OCI-LY1 (cell line): ENCODE data around the gene PCIF1.

Source experiments
- H2AFZ ChIP-seq: fragments of 200-600 bp; sonication (generic), shearing (Covaris generic); 2 replicates; pipeline ENCODE4 v1.6.0; 2014; ENCODE audit warnings: antibody characterized with exemption, mild to moderate bottlenecking, low read length
- H3F3A ChIP-seq: fragments of 200-600 bp; sonication (generic), shearing (Covaris generic); 2 replicates; pipeline ENCODE4 v1.6.0; 2014; ENCODE audit warnings: mild to moderate bottlenecking, antibody characterized with exemption, low read length, moderate library complexity; ENCODE audit not compliant: insufficient read depth
- H3K27ac ChIP-seq: fragments of 200-600 bp; sonication (generic); 2 replicates; pipeline ENCODE4 v1.5.1; 2014; ENCODE audit warnings: low read length, mixed run types, mild to moderate bottlenecking, low read depth; ENCODE audit not compliant: poor library complexity, severe bottlenecking
- H3K27me3 ChIP-seq: fragments of 200-600 bp; sonication (generic); 2 replicates; pipeline ENCODE4 v1.6.0; 2014; ENCODE audit warnings: antibody characterized with exemption, mild to moderate bottlenecking, low read length, moderate library complexity; ENCODE audit not compliant: insufficient read depth
- H3K36me3 ChIP-seq: fragments of 200-600 bp; sonication (generic); 2 replicates; pipeline ENCODE4 v1.6.1; 2014; ENCODE audit warnings: mild to moderate bottlenecking, antibody characterized with exemption, low read length, moderate library complexity, mixed read lengths; ENCODE audit not compliant: insufficient read depth
- H3K4me1 ChIP-seq: fragments of 200-600 bp; sonication (generic); 2 replicates; pipeline ENCODE4 v1.5.1; 2014; ENCODE audit warnings: mild to moderate bottlenecking, low read length, moderate library complexity; ENCODE audit not compliant: insufficient read depth, severe bottlenecking
- H3K4me2 ChIP-seq: fragments of 200-600 bp; sonication (generic), shearing (Covaris generic); 2 replicates; pipeline ENCODE4 v1.6.1; 2014; ENCODE audit warnings: low read length
- H3K4me3 ChIP-seq: fragments of 200-600 bp; sonication (generic); 2 replicates; pipeline ENCODE4 v1.5.1; 2014; ENCODE audit warnings: low read length, low read depth, mild to moderate bottlenecking, mixed read lengths; ENCODE audit not compliant: poor library complexity, severe bottlenecking
- H3K79me2 ChIP-seq: fragments of 200-600 bp; shearing (Covaris generic); 2 replicates; pipeline ENCODE4 v1.6.1; 2016; ENCODE audit warnings: mixed run types, low read length, mixed read lengths; ENCODE audit not compliant: insufficient read depth
- H3K9ac ChIP-seq: fragments of 200-600 bp; sonication (generic), shearing (Covaris generic); 2 replicates; pipeline ENCODE4 v1.6.1; 2014; ENCODE audit warnings: mild to moderate bottlenecking, low read length, mixed read lengths
- H3K9me2 ChIP-seq: fragments of 200-600 bp; sonication (generic), shearing (Covaris generic); 2 replicates; pipeline ENCODE4 v1.6.1; 2014; ENCODE audit warnings: low read depth, mild to moderate bottlenecking, low read length, mixed read lengths
- H3K9me3 ChIP-seq: fragments of 200-600 bp; shearing (Covaris generic); 2 replicates; pipeline ENCODE4 v1.6.1; 2014; ENCODE audit warnings: low read length, mixed read lengths
- H4K20me1 ChIP-seq: fragments of 200-600 bp; sonication (generic), shearing (Covaris generic); 2 replicates; pipeline ENCODE4 v1.6.0; 2016; ENCODE audit warnings: mild to moderate bottlenecking, low read length; ENCODE audit not compliant: insufficient read depth
- EZH2 ChIP-seq: fragments of 200-600 bp; sonication (generic), shearing (Covaris generic); IDR thresholded peaks from 2 replicates; pipeline ENCODE4 v1.8.0; 2017; ENCODE audit warnings: borderline replicate concordance, mixed run types, mild to moderate bottlenecking, antibody characterized with exemption, low read length, moderate library complexity, mixed read lengths
- TF ChIP-seq, protein P1 (sequence below): fragments of 200-600 bp; sonication (generic), shearing (Covaris generic); IDR thresholded peaks from 2 replicates; pipeline ENCODE4 v1.5.1; 2017; ENCODE audit warnings: mild to moderate bottlenecking, antibody characterized with exemption, low read length, moderate library complexity, mixed read lengths

The PCIF1 gene

DNA sequence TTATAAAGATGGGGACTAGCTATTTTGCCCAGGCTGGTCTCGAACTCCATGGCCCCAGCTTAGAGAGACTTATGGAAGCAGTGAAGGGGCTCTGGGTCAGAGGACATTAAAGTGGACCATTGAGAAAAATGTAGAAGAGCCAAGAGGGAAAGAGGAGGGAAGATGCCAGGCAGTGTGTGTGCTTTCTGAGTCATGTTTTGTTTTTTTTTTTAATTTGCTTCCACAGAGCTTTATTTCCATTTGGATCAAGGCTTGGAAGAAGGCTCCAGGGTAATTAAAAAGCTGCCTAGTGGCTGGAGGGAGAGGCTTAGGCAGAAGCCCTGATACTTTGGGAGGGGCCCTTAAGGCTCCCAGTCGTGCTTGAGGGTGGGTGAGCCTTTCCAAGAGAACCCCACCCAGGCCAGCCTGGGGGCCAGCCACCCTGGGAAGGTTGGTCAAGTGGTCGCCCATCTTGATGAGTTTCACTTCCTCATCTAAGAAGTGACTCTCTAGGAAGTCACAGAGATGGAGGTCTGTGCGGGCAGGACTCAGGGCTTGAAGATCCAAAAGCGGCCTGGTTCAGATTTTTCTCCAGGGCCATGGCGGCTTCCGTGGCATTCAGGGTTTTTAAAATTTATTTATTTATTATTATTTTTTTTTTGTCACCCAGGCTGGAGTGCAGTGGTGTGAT, 40.5 kb downstream of the PCIF1 start:
- no peak overlapping the region for H3K4me2 ChIP-seq
- H3F3A ChIP-seq = no peaks in the 10 kb centered on the region
- H3K9me3 ChIP-seq = no peaks in the 10 kb centered on the region
- no peak overlapping the region for H3K9ac ChIP-seq
- no peak for TF ChIP-seq EZH2
- TF ChIP-seq, protein P1, sequence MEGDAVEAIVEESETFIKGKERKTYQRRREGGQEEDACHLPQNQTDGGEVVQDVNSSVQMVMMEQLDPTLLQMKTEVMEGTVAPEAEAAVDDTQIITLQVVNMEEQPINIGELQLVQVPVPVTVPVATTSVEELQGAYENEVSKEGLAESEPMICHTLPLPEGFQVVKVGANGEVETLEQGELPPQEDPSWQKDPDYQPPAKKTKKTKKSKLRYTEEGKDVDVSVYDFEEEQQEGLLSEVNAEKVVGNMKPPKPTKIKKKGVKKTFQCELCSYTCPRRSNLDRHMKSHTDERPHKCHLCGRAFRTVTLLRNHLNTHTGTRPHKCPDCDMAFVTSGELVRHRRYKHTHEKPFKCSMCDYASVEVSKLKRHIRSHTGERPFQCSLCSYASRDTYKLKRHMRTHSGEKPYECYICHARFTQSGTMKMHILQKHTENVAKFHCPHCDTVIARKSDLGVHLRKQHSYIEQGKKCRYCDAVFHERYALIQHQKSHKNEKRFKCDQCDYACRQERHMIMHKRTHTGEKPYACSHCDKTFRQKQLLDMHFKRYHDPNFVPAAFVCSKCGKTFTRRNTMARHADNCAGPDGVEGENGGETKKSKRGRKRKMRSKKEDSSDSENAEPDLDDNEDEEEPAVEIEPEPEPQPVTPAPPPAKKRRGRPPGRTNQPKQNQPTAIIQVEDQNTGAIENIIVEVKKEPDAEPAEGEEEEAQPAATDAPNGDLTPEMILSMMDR = no peak
- H3K79me2 ChIP-seq = peaks cover 9% of the 10 kb centered on the region
- no peak overlapping the region for H3K4me3 ChIP-seq
- H2AFZ ChIP-seq = no peak overlapping the region
- no peaks in the 10 kb centered on the region for H3K27me3 ChIP-seq
- H3K36me3 ChIP-seq = no peaks in the 10 kb centered on the region
- H3K27ac ChIP-seq = no peak overlapping the region
- H3K9me2 ChIP-seq = no peaks in the 10 kb centered on the region
- H4K20me1 ChIP-seq = no peaks in the 10 kb centered on the region
- H3K4me1 ChIP-seq = peaks cover 14% of the 10 kb centered on the region

DNA sequence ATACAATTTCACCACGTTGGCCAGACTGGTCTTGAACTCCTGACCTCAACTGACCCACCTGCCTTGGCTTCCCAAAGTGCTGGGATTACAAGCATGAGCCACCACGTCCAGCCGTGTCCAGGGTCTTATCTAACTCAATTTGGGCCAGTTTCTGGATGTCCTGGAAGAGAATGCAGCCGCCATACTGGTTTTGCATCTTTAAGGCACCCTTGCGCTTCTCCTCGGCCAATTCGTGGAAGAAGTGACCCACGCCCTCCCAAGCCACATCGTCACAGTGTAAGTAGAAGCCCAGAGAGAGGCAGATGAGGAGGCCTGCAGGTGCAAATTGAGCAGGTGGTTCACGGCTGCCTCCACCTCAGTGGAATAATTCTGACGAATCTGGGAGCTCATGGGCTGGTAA, 41.2 kb downstream of the PCIF1 start:
- Histone ChIP-seq H3K27me3 (no peaks in the 10 kb centered on the region), H3K9ac (no peak overlapping the region), H3K4me1 (peaks cover 7% of the 10 kb centered on the region), H4K20me1 (no peaks in the 10 kb centered on the region), H3K9me2 (no peaks in the 10 kb centered on the region), H3F3A (no peaks in the 10 kb centered on the region), H3K4me2 (no peak overlapping the region), H3K27ac (no peak overlapping the region), H3K9me3 (no peaks in the 10 kb centered on the region), H2AFZ (no peak overlapping the region), H3K79me2 (peaks cover 3% of the 10 kb centered on the region), H3K36me3 (no peaks in the 10 kb centered on the region), H3K4me3 (no peak overlapping the region)
- no peak for TF ChIP-seq EZH2
- TF ChIP-seq, protein P1 = no peak

DNA sequence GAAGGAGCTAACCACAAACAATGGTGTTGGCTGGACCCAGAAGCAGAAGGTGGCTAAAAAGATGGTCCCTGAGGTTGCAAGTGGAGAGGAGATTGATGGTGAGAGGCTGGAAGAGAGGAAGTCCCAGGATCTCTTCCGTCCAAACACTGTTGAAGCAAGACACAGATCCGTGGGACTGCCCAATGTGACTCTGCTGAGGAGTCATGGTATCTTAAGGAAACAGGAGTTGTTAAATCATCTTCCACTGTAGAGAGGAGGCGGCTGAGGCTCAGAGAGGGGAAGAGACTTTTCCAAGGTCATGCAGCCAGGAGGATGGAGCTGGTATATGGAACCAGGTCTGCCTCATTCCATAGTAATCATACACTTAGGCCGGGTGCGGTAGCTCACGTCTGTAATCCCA, 41.6 kb downstream of the PCIF1 start:
- Histone ChIP-seq H3K9ac (no peak overlapping the region), H3K27me3 (no peaks in the 10 kb centered on the region), H3K9me3 (no peaks in the 10 kb centered on the region)

More for the DNA sequence above, 41.6 kb downstream of the PCIF1 start:
- Histone ChIP-seq H3K4me2 (no peak overlapping the region), H4K20me1 (no peaks in the 10 kb centered on the region), H3K27ac (no peak overlapping the region), H3K36me3 (no peaks in the 10 kb centered on the region), H3K79me2 (no peaks in the 10 kb centered on the region), H3F3A (no peaks in the 10 kb centered on the region), H2AFZ (no peak overlapping the region), H3K9me2 (no peaks in the 10 kb centered on the region), H3K4me3 (no peak overlapping the region), H3K4me1 (peaks cover 6% of the 10 kb centered on the region)
- TF ChIP-seq EZH2 = no peak
- TF ChIP-seq, protein P1 = no peak
